BLaER1 treated with 17β-estradiol and CSF1 and Interleukin-3, amounts not matched to agents 10 nM and 100 nM (cell line): ENCODE measurements around the gene PIK3AP1.
A peak's percentile ranks its signal among the peaks of the same experiment; 100 is the strongest.
"Not testable (repeated sequence)": the region's sequence is repeated elsewhere in the genome, so short reads cannot be mapped to it uniquely, and the experiment has no call there.

Experiments
- H3K27ac ChIP-seq, 11 experiments: shearing (Covaris generic); formaldehyde crosslinking; 2 replicates each; pipeline ENCODE4 v1.8.1; 2022
- H3K27me3 ChIP-seq, 11 experiments: shearing (Covaris generic); formaldehyde crosslinking; 2 replicates each; pipeline ENCODE4 v1.8.1; 2022
- H3K36me3 ChIP-seq, 11 experiments: shearing (Covaris generic); formaldehyde crosslinking; 2 replicates each; pipeline ENCODE4 v1.8.1; 2022
- H3K4me1 ChIP-seq, 10 experiments: shearing (Covaris generic); formaldehyde crosslinking; 2 replicates each; pipeline ENCODE4 v1.8.1; 2022
- H3K4me2 ChIP-seq, 11 experiments: shearing (Covaris generic); formaldehyde crosslinking; 2 replicates each; pipeline ENCODE4 v1.8.1; 2022
- H3K4me3 ChIP-seq, 10 experiments: shearing (Covaris generic); formaldehyde crosslinking; 2 replicates each; pipeline ENCODE4 v1.8.1; 2022
- H3K9ac ChIP-seq, 11 experiments: shearing (Covaris generic); formaldehyde crosslinking; 2 replicates each; pipeline ENCODE4 v1.8.1; 2022
- H3K9me3 ChIP-seq, 11 experiments: shearing (Covaris generic); formaldehyde crosslinking; replicated peaks in 1 of 11; 2 replicates each; pipeline ENCODE4 v1.8.1; 2022
- H4K20me1 ChIP-seq, 11 experiments: shearing (Covaris generic); formaldehyde crosslinking; 2 replicates each; pipeline ENCODE4 v1.8.1; 2022
- Cebpa-rat ChIP-seq, 11 experiments: shearing (Covaris generic); IDR thresholded peaks; 2 replicates each; pipeline ENCODE4 v1.8.1; 2022

PIK3AP1 gene

GRCh38 chr10:96683710-96684109 is 36.6 kb downstream of the PIK3AP1 start:
- H4K20me1 ChIP-seq: peaks cover 5 to 100% (median 100%) of the 10 kb centered on the region in 11 experiments; a peak in 19 of 22 replicates
- H3K9me3 ChIP-seq: peaks cover 0 to 21% (median 13%) of the 10 kb centered on the region in 11 experiments; a peak in 11 of 22 replicates
- peaks cover 59 to 100% (median 75%) of the 10 kb centered on the region in 10 experiments for H3K4me1 ChIP-seq
- H3K36me3 ChIP-seq: peaks cover 75 to 100% (median 92%) of the 10 kb centered on the region in 11 experiments
- no peaks in the 10 kb centered on the region for H3K27me3 ChIP-seq
- peak overlapping the region in 2 of 11 experiments; percentile 0 to 38; a peak in 1 of 22 replicates for H3K27ac ChIP-seq
- H3K4me3 ChIP-seq: no peak overlapping the region
- no peak for TF ChIP-seq Cebpa-rat (IDR thresholded peaks at IDR 0.05)
- peak overlapping the region in 6 of 11 experiments; percentile 2 to 98 (median 90); a peak in 9 of 22 replicates for H3K4me2 ChIP-seq
- no peak overlapping the region for H3K9ac ChIP-seq

- Histone ChIP-seq H3K27ac (no peak overlapping the region), H3K9me3 (peaks cover 0 to 21% (median 13%) of the 10 kb centered on the region in 11 experiments; a peak in 11 of 22 replicates), H3K9ac (no peak overlapping the region), H3K4me2 (peak overlapping the region in 3 of 11 experiments; percentile 89 to 98 (median 90); a peak in 4 of 22 replicates), H3K4me1 (peaks cover 58 to 100% (median 72%) of the 10 kb centered on the region in 10 experiments), H3K27me3 (no peaks in the 10 kb centered on the region), H3K36me3 (peaks cover 77 to 100% (median 92%) of the 10 kb centered on the region in 11 experiments), H3K4me3 (no peak overlapping the region), H4K20me1 (peaks cover 5 to 100% (median 100%) of the 10 kb centered on the region in 11 experiments; a peak in 19 of 22 replicates)
- TF ChIP-seq Cebpa-rat (IDR thresholded peaks at IDR 0.05): no peak
These were observed 37.2 kb downstream of the PIK3AP1 start for GRCh38 chr10:96683065-96683464.

- Histone ChIP-seq H3K4me3 (no peak overlapping the region), H3K27me3 (no peaks in the 10 kb centered on the region), H3K4me1 (peaks cover 55 to 100% (median 72%) of the 10 kb centered on the region in 10 experiments), H4K20me1 (peaks cover 5 to 100% (median 100%) of the 10 kb centered on the region in 11 experiments; a peak in 19 of 22 replicates), H3K9ac (no peak overlapping the region), H3K9me3 (peaks cover 0 to 21% (median 13%) of the 10 kb centered on the region in 11 experiments; a peak in 11 of 22 replicates), H3K36me3 (peaks cover 81 to 100% (median 95%) of the 10 kb centered on the region in 11 experiments), H3K27ac (peak overlapping the region in 1 of 11 experiments; percentile 42; a peak in 3 of 22 replicates), H3K4me2 (peak overlapping the region in 5 of 11 experiments; percentile 23 to 98 (median 47); a peak in 8 of 22 replicates)
- TF ChIP-seq Cebpa-rat (IDR thresholded peaks at IDR 0.05): no peak
These were observed 38.8 kb downstream of the PIK3AP1 start for GRCh38 chr10:96681524-96681923.

GRCh38 chr10:96680463-96680862 is 39.9 kb downstream of the PIK3AP1 start:
- H3K4me2 ChIP-seq: peak overlapping the region in 5 of 11 experiments; percentile 4 to 94 (median 8); a peak in 5 of 22 replicates
- H3K4me3 ChIP-seq, H3K9ac ChIP-seq, H3K27ac ChIP-seq, H3K27me3 ChIP-seq: not testable (repeated sequence)
- peaks cover 0 to 21% (median 13%) of the 10 kb centered on the region in 11 experiments; a peak in 11 of 22 replicates for H3K9me3 ChIP-seq
- peaks cover 5 to 100% (median 100%) of the 10 kb centered on the region in 11 experiments; a peak in 19 of 22 replicates for H4K20me1 ChIP-seq
- H3K4me1 ChIP-seq: peaks cover 55 to 100% (median 72%) of the 10 kb centered on the region in 10 experiments
- peaks cover 78 to 100% (median 93%) of the 10 kb centered on the region in 11 experiments for H3K36me3 ChIP-seq

GRCh38 chr10:96678725-96679124 is 41.6 kb downstream of the PIK3AP1 start:
- no peaks in the 10 kb centered on the region for H3K27me3 ChIP-seq
- peaks cover 61 to 92% (median 79%) of the 10 kb centered on the region in 11 experiments for H3K36me3 ChIP-seq
- H3K4me2 ChIP-seq: peak overlapping the region in 6 of 11 experiments; percentile 5 to 94 (median 84); a peak in 6 of 22 replicates
- H3K9ac ChIP-seq: peak overlapping the region in 1 of 11 experiments; percentile 12; a peak in 1 of 22 replicates
- TF ChIP-seq Cebpa-rat (IDR thresholded peaks at IDR 0.05): no peak
- no peak overlapping the region for H3K4me3 ChIP-seq
- H3K9me3 ChIP-seq: peaks cover 0 to 21% (median 13%) of the 10 kb centered on the region in 11 experiments; a peak in 11 of 22 replicates
- peak overlapping the region in 3 of 11 experiments; percentile 6 to 23 (median 13); a peak in 3 of 22 replicates for H3K27ac ChIP-seq
- H3K4me1 ChIP-seq: peaks cover 57 to 100% (median 72%) of the 10 kb centered on the region in 10 experiments
- peaks cover 0 to 100% (median 96%) of the 10 kb centered on the region in 11 experiments; a peak in 19 of 22 replicates for H4K20me1 ChIP-seq

GRCh38 chr10:96676272-96677112 is 43.8 kb downstream of the PIK3AP1 start:
- peaks cover 79 to 100% (median 86%) of the 10 kb centered on the region in 10 experiments for H3K4me1 ChIP-seq
- H3K9me3 ChIP-seq: peaks cover 0 to 14% (median 11%) of the 10 kb centered on the region in 11 experiments; a peak in 11 of 22 replicates
- H3K27ac ChIP-seq: peak overlapping the region; percentile 39 to 95 (median 87); a peak in 21 of 22 replicates
- peaks cover 0 to 100% (median 85%) of the 10 kb centered on the region in 11 experiments; a peak in 17 of 22 replicates for H4K20me1 ChIP-seq
- H3K4me3 ChIP-seq: no peak overlapping the region
- H3K27me3 ChIP-seq: no peaks in the 10 kb centered on the region
- H3K4me2 ChIP-seq: peak overlapping the region; percentile 66 to 94 (median 80)
- H3K36me3 ChIP-seq: peaks cover 54 to 88% (median 75%) of the 10 kb centered on the region in 11 experiments
- no peak for TF ChIP-seq Cebpa-rat (IDR thresholded peaks at IDR 0.05)
- peak overlapping the region in 7 of 11 experiments; percentile 6 to 40 (median 28); a peak in 8 of 22 replicates for H3K9ac ChIP-seq

GRCh38 chr10:96675846-96676245 is 44.5 kb downstream of the PIK3AP1 start:
- no peak for TF ChIP-seq Cebpa-rat (IDR thresholded peaks at IDR 0.05)

GRCh38 chr10:96673318-96674099 is 46.8 kb downstream of the PIK3AP1 start:
- peak overlapping the region; percentile 4 to 53 (median 36); a peak in 16 of 20 replicates for H3K4me3 ChIP-seq
- H3K4me1 ChIP-seq: peaks cover 94 to 100% (median 99%) of the 10 kb centered on the region in 10 experiments
- peaks cover 0 to 100% (median 80%) of the 10 kb centered on the region in 11 experiments; a peak in 13 of 22 replicates for H4K20me1 ChIP-seq
- H3K4me2 ChIP-seq: peak overlapping the region; percentile 66 to 94 (median 80)
- no peaks in the 10 kb centered on the region for H3K9me3 ChIP-seq
- peak overlapping the region; percentile 75 to 85 (median 80); a peak in 21 of 22 replicates for H3K9ac ChIP-seq
- H3K27me3 ChIP-seq: no peaks in the 10 kb centered on the region
- peaks cover 44 to 88% (median 72%) of the 10 kb centered on the region in 11 experiments for H3K36me3 ChIP-seq
- peak in 9 of 11 experiments; percentile 64 to 83 (median 76); a peak in 18 of 22 replicates for TF ChIP-seq Cebpa-rat (IDR thresholded peaks at IDR 0.05)
- H3K27ac ChIP-seq: peak overlapping the region; percentile 86 to 95 (median 93)

More at GRCh38 chr10:96675846-96676245, 44.5 kb downstream of the PIK3AP1 start:
- H3K4me3 ChIP-seq: no peak overlapping the region
- peaks cover 52 to 88% (median 75%) of the 10 kb centered on the region in 11 experiments for H3K36me3 ChIP-seq
- H3K9me3 ChIP-seq: peaks cover 0 to 7% (median 5%) of the 10 kb centered on the region in 11 experiments; a peak in 10 of 22 replicates
- H4K20me1 ChIP-seq: peaks cover 0 to 100% (median 85%) of the 10 kb centered on the region in 11 experiments; a peak in 16 of 22 replicates
- H3K9ac ChIP-seq: peak overlapping the region in 7 of 11 experiments; percentile 6 to 40 (median 28); a peak in 6 of 22 replicates
- H3K4me2 ChIP-seq: peak overlapping the region; percentile 66 to 94 (median 80)
- H3K27me3 ChIP-seq: no peaks in the 10 kb centered on the region
- peak overlapping the region; percentile 39 to 95 (median 87); a peak in 21 of 22 replicates for H3K27ac ChIP-seq
- peaks cover 86 to 100% (median 92%) of the 10 kb centered on the region in 10 experiments for H3K4me1 ChIP-seq
